Thyroid gland (tissue), 4 donors: ENCODE data around the gene IER2.

Source experiments
- POLR2A ChIP-seq, 2 donors: fragments of 450-650 bp; IDR thresholded peaks; one replicate each; pipeline ENCODE4 v1.6.1; 2017; ENCODE audit warnings: antibody characterized with exemption in 2 of 2, mild to moderate bottlenecking in 2 of 2, moderate library complexity in 1 of 2
- TF ChIP-seq, protein P1 (sequence below), 6 experiments: fragments of 200-600 bp in 3 of 6; fragments of 450-650 bp in 3 of 6; sonication (generic) in 3 of 6; IDR thresholded peaks; one replicate each; pipeline ENCODE4 v1.5.1; 2016 to 2019; ENCODE audit warnings: antibody characterized with exemption in 6 of 6, mild to moderate bottlenecking in 2 of 6, inconsistent platforms in 1 of 6, moderate library complexity in 1 of 6

DNA sequence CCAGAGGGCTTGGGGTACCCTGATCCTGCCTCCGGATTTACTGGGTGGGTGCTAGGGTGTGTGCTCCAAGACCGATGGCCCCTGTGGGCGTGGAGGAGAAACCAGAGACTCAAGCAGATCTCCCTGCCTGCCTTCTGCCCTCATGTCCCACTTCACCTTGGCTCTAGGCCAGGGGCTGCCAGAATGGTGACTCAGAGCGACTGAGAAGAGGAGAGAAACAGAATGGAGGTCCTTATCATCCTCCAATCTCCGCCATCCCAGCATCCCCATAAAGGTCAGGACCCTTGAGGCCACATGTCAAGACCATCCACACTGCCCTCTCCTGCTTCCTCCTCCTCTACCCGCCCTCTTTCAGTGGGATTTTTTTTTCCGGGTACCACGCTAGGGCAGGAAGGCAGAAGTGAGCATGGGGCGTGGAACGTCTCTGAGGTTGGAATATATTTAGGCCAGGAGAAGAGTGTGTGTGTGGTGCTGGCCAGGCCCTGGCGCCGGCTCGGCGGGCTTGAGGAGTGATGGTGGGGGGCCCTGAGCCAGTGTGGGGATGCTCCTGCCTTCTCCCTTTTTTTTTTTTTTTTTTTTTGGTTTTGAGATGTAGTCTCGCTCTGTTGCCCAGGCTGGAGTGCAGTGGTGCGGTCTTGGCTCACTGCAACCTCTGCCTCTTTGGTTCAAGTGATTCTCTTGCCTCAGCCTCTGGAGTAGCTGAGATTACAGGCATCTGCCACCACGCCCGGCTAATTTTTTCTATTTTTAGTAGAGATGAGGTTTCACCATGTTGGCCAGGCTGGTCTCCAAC, 22.3 kb downstream of the IER2 start:
- TF ChIP-seq, protein P1, sequence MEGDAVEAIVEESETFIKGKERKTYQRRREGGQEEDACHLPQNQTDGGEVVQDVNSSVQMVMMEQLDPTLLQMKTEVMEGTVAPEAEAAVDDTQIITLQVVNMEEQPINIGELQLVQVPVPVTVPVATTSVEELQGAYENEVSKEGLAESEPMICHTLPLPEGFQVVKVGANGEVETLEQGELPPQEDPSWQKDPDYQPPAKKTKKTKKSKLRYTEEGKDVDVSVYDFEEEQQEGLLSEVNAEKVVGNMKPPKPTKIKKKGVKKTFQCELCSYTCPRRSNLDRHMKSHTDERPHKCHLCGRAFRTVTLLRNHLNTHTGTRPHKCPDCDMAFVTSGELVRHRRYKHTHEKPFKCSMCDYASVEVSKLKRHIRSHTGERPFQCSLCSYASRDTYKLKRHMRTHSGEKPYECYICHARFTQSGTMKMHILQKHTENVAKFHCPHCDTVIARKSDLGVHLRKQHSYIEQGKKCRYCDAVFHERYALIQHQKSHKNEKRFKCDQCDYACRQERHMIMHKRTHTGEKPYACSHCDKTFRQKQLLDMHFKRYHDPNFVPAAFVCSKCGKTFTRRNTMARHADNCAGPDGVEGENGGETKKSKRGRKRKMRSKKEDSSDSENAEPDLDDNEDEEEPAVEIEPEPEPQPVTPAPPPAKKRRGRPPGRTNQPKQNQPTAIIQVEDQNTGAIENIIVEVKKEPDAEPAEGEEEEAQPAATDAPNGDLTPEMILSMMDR (IDR thresholded peaks at IDR 0.05) = no peak
- TF ChIP-seq POLR2A (IDR thresholded peaks at IDR 0.05) = no peak
